DOHH2 (cell line): ENCODE data around the gene RPL13A.
A peak's percentile ranks its signal among the peaks of the same experiment; 100 is the strongest.

Source experiments
- H3F3A ChIP-seq: fragments of 200-600 bp; sonication (generic), shearing (Covaris generic); 2 replicates; pipeline ENCODE4 v1.6.0; 2016; ENCODE audit warnings: antibody characterized with exemption, mild to moderate bottlenecking; ENCODE audit not compliant: control insufficient read depth, insufficient read depth
- H3K27ac ChIP-seq: fragments of 200-600 bp; sonication (generic); 2 replicates; pipeline ENCODE4 v1.5.1; 2014; ENCODE audit warnings: low read depth, mild to moderate bottlenecking, low read length, moderate library complexity
- H3K27me3 ChIP-seq: fragments of 200-600 bp; sonication (generic); 2 replicates; pipeline ENCODE4 v1.6.1; 2014; ENCODE audit warnings: mild to moderate bottlenecking, low read length, mixed read lengths; ENCODE audit not compliant: control insufficient read depth
- H3K36me3 ChIP-seq: fragments of 200-600 bp; sonication (generic); 2 replicates; pipeline ENCODE4 v1.6.1; 2014; ENCODE audit warnings: mild to moderate bottlenecking, low read length, moderate library complexity, mixed read lengths; ENCODE audit not compliant: control insufficient read depth
- H3K4me1 ChIP-seq: fragments of 200-600 bp; sonication (generic); 2 replicates; pipeline ENCODE4 v1.6.1; 2014; ENCODE audit warnings: mild to moderate bottlenecking, low read length, mixed read lengths; ENCODE audit not compliant: control insufficient read depth
- H3K4me2 ChIP-seq: fragments of 200-600 bp; sonication (generic); 2 replicates; pipeline ENCODE4 v1.6.0; 2014; ENCODE audit warnings: mild to moderate bottlenecking, low read length, moderate library complexity
- H3K4me3 ChIP-seq: fragments of 200-600 bp; sonication (generic); 2 replicates; pipeline ENCODE4 v1.5.1; 2014; ENCODE audit warnings: mild to moderate bottlenecking, low read length, mixed read lengths
- H3K79me2 ChIP-seq: fragments of 200-600 bp; sonication (generic); 2 replicates; pipeline ENCODE4 v1.6.1; 2014; ENCODE audit warnings: mild to moderate bottlenecking, low read length, mixed read lengths; ENCODE audit not compliant: control insufficient read depth
- H3K9me2 ChIP-seq: fragments of 200-600 bp; sonication (generic); replicated peaks from 2 replicates; pipeline ENCODE4 v1.6.1; 2014; ENCODE audit warnings: mild to moderate bottlenecking, low read length, mixed read lengths; ENCODE audit not compliant: control insufficient read depth
- H3K9me3 ChIP-seq: fragments of 200-600 bp; sonication (generic); 2 replicates; pipeline ENCODE4 v1.6.1; 2014; ENCODE audit warnings: antibody characterized with exemption, low read length, mixed read lengths; ENCODE audit not compliant: control insufficient read depth, insufficient read depth
- H4K20me1 ChIP-seq: fragments of 200-600 bp; sonication (generic); 2 replicates; pipeline ENCODE4 v1.6.0; 2014; ENCODE audit warnings: low read depth, mild to moderate bottlenecking, antibody characterized with exemption, low read length, moderate library complexity; ENCODE audit not compliant: control insufficient read depth, insufficient read depth
- CTCF ChIP-seq: fragments of 200-600 bp; sonication (generic); IDR thresholded peaks from one replicate; pipeline ENCODE4 v1.5.1; 2014; ENCODE audit warnings: antibody characterized with exemption, mild to moderate bottlenecking, low read depth, low read length; ENCODE audit not compliant: poor library complexity, severe bottlenecking
- EZH2phosphoT487 ChIP-seq: fragments of 200-600 bp; sonication (generic); IDR thresholded peaks from 2 replicates; pipeline ENCODE4 v1.6.1; 2017; ENCODE audit warnings: borderline replicate concordance, mild to moderate bottlenecking, antibody characterized with exemption, low read length, moderate library complexity, mixed read lengths

RPL13A gene

GRCh38 chr19:49487277-49488045 is at the start of gene RPL13A:
RPL13A (plus strand) TSS chr19:49487608; CDS start chr19:49487630, 22 bp downstream.
- Histone ChIP-seq H3K27me3 (no peaks in the 10 kb centered on the region), H3K9me2 (no peaks in the 10 kb centered on the region), H3K9me3 (no peaks in the 10 kb centered on the region), H3K4me2 (peak within 1 kb of the TSS; percentile 98), H3F3A (peaks cover 50% of the 10 kb centered on the region), H4K20me1 (peaks cover 27% of the 10 kb centered on the region), H3K79me2 (peaks cover 37% of the 10 kb centered on the region), H3K4me1 (peaks cover 42% of the 10 kb centered on the region), H3K4me3 (peak within 1 kb of the TSS; percentile 98), H3K36me3 (peaks cover 51% of the 10 kb centered on the region), H3K27ac (peak within 1 kb of the TSS; percentile 95)
- TF ChIP-seq EZH2phosphoT487 (no peak), CTCF (no peak)

- H3K79me2 ChIP-seq, result no peaks in the 10 kb centered on the region
- no peak overlapping the region for H3K4me3 ChIP-seq
- H3K27me3 ChIP-seq, result peaks cover 56% of the 10 kb centered on the region
- H3K27ac ChIP-seq, result no peak overlapping the region
- no peaks in the 10 kb centered on the region for H3K36me3 ChIP-seq
- no peaks in the 10 kb centered on the region for H3K9me2 ChIP-seq
- no peak for TF ChIP-seq CTCF
- TF ChIP-seq EZH2phosphoT487, result no peak
- H3F3A ChIP-seq, result no peaks in the 10 kb centered on the region
- no peak overlapping the region for H3K4me2 ChIP-seq
- no peaks in the 10 kb centered on the region for H3K9me3 ChIP-seq
- H3K4me1 ChIP-seq, result peaks cover 21% of the 10 kb centered on the region
- H4K20me1 ChIP-seq, result no peaks in the 10 kb centered on the region
Measured at GRCh38 chr19:49438261-49438660, 49.1 kb upstream of the RPL13A start.

GRCh38 chr19:49439836-49440235 is 47.6 kb upstream of the RPL13A start:
- Histone ChIP-seq H3K79me2 (no peaks in the 10 kb centered on the region), H3F3A (peaks cover 3% of the 10 kb centered on the region), H3K4me3 (no peak overlapping the region), H3K9me3 (no peaks in the 10 kb centered on the region), H3K27me3 (peaks cover 56% of the 10 kb centered on the region), H3K27ac (no peak overlapping the region), H3K36me3 (no peaks in the 10 kb centered on the region), H3K4me1 (peaks cover 28% of the 10 kb centered on the region), H3K4me2 (no peak overlapping the region), H4K20me1 (no peaks in the 10 kb centered on the region), H3K9me2 (no peaks in the 10 kb centered on the region)
- TF ChIP-seq CTCF, result no peak
- TF ChIP-seq EZH2phosphoT487, result no peak
